Activated CD4-positive, alpha-beta T cell treated with anti-CD3 and anti-CD28 coated beads for 24 hours (primary cell): Measurements from ENCODE around the gene TFB1M.

Experiments
- DNase-seq, 2 donors: peaks; one replicate each; pipeline ENCODE4 v3.0.0-alpha.2; 2020; ENCODE audit warnings: low read depth in 2 of 2

Gene TFB1M

GRCh38 chr6:155263373-155264063, 50.8 kb downstream of the TFB1M start, which contains the start of gene CLDN20:
Gene CLDN20 (plus strand): TSS chr6:155264013. CDS start chr6:155275720, 11,707 bp downstream.
- DNase-seq, result no peak

- no peak for DNase-seq
Measured at GRCh38 chr6:155262655-155263054, 51.6 kb downstream of the TFB1M start.

GRCh38 chr6:155261111-155261900, 53.0 kb downstream of the TFB1M start:
- no peak for DNase-seq

- no peak for DNase-seq
Measured at GRCh38 chr6:155260686-155261085, 53.6 kb downstream of the TFB1M start.

- no peak for DNase-seq
Measured at GRCh38 chr6:155259897-155260296, 54.4 kb downstream of the TFB1M start.

DNA sequence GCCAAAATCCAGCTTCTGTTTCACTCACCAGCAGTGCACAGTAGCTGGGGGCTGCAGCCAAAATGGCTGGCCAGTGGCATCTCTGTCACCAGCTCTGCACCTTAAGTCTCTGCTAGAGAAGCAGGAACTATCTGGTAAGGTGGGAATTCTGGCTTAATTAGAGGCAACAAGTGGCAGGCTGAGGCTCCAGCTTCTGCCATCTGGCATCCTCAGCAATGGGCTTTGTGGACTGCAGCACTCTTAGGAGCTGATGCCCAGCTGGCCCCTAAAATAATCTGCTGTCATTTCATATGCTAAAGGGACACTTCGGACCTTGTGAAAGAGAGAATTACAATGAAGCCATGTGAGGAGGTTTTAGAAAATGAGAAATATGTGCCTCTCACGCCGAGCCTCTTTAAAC, 55.1 kb downstream of the TFB1M start:
- no peak for DNase-seq

DNA sequence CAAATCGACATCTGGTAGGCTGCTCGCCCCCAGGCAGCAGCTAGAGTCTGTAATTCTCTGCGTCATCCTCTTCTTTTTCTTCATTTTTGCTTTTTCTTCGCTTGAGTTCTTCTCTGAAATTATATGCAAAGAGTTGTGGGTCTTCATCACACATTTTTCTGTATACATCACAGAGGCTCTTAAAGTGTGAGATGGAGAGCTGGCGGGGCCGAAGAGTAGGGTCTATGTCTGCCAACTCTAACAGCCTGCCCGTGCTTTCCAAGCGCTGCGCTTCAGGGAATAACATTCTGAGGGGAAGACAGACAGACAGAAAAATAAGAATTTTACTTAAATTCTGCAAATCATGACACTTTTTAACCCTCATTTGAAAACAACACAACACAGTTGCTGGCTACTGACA, 56.5 kb downstream of the TFB1M start:
- DNase-seq, result no peak

DNA sequence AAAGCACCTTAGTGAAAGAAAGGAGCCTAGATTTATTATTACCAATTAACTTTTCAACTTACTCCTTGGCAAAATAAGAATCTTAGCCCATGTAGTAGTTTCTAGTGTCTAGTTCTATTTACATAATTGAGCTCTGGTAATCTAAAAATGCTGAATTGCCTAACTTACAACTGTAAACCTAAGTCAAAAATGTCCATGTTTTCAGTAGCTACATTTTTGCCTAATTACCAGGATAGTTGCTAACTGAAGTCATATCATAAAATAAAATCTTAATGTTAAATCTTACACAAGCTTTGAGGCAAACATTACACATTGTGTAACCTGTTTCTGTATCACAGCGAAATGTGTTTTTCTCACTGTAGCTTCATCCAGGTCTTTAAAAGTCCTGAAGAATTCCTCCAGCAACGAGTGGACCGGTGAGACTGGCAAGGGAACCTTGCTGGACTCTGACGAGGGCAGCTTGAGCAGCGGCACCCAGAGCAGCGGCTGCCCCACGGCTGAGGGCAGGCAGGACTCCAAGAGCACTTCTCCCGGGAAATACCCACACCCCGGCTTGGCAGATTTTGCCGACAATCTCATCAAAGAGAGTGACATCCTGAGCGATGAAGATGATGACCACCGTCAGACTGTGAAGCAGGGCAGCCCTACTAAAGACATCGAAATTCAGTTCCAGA, 58.0 kb downstream of the TFB1M start:
- DNase-seq, result no peak

GRCh38 chr6:155254139-155254538, 60.1 kb downstream of the TFB1M start:
- DNase-seq, result no peak

- DNase-seq, result no peak
Measured at GRCh38 chr6:155253337-155253736, 60.9 kb downstream of the TFB1M start.

DNA sequence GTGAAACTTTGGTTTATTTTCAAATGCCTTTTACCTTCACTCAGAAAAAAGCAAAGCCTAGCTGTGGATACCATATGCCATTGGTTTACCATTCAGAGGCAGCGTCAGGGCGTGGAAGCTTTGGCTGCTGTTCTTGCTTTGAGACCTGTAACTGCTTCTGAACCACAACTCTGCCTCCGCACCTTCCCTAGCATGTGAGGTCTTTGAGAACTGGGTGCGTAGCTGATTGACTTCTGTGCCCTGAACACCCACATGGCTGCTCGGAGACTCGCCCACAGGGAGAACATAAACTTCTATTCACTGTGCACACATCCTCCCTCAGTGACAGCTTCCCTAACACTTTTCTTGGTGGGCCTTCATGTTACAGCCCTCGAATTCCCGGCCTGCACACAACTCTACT, 61.7 kb downstream of the TFB1M start:
- no peak for DNase-seq

DNA sequence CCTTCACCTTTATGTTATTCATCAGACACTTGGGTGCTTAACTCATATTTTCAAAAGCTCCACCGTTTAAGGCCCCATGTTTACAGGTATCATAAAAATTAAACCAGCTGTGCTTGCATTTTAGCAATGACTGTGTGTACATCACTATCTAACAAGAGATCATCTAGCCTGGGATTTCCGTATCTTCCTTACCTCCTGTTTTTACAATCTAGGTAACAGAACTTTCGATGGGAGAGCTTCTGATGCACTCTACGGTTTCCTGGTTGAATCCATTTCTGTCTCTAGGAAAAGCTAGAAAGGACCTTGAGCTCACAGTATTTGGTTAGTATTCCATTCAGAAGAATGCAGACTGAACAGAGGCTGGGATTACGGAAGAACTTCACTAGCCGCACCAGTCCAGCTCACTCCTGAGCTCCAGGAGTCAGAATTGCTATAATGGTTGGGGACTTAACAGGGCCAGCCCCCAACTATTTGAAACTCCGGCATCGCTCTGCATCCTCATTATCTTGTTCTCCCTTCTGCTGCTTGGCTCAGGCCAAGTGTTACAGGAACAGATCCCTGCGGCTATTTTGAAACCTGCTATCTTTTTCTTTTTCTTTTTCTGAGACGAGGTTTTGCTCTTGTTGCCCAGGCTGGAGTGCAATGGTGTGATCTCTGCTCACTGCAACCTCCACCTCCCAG, 63.4 kb downstream of the TFB1M start:
- DNase-seq, result no peak

GRCh38 chr6:155248008-155249001, 66.0 kb downstream of the TFB1M start:
- no peak for DNase-seq

DNA sequence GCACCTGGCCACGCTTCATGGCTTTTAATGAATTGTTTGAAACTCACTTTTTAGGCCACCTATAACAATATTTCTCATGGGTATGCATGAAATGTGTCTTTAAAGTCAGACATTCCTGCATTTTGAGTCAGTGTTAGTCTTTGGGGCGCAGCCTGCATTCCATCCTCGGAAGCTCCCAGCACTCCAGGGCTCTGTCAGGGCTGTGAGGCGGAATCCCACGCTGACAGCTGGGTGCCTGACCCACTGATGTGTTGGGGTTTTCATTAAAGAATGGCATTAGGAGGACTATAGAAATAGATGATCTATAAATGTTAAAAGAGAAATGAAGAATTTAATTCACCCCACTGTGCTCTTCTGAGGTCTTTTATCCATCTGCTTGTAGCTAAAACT, 66.7 kb downstream of the TFB1M start:
- no peak for DNase-seq

GRCh38 chr6:155246825-155247224, 67.5 kb downstream of the TFB1M start:
- DNase-seq, result no peak

DNA sequence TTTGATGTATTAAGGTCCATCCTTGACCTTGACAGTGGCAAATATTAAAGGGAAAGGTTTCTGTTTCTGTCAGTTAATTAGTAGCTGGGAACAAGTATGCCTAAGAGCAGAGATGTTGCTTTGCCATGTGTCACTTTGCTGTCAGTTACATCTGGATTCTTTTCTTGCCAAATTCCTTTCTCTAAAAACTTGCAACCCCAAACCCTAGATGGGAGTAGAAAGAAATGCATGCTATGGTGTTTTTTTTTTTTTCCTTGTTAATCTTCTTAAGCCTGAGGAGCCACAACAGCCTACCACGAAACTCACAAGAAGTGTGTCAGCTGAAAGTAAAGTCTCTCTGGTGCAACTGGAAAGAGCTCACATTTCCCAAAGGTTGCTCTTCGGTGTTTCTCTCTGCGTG, 68.5 kb downstream of the TFB1M start:
- no peak for DNase-seq

DNA sequence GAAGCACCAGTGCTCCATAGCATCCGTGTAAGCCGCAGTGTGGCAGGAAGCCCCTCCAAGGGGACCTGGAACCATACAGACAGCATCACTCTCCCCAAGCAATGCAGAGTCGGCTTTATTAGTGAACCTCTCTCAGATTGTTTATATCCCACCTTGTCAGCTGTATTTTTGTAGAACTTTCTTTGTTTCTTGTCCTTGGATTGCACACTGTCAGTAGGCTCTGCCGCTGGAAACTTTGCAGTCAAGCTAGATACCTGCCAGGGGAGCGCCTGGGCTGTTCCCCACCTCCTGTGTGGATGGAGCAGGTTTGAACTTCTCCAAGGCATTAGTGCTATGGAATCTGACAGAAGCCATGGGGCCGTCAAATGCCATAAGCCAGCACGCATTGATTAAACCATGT, 69.1 kb downstream of the TFB1M start:
- no peak for DNase-seq

- no peak for DNase-seq
Measured at GRCh38 chr6:155244434-155244833, 69.8 kb downstream of the TFB1M start.

DNA sequence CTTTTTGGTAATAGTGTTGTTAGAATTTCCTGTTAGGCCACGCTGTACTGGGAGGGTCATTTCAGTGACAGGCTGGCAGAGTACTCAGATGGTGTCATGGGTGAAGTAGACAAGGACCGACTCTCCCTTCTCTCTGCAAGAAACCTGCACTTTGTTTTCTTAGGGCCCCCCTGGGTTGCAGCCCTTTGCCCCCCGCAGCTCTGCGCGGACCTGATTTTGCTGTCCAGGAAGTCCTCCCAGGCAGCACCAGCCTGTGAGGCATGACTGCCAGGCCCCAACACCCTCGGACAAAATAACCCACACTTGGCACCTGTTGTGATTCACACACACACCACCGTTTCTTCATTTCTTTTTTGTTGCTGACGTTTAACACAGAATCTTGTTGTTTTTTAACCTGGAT, 72.3 kb downstream of the TFB1M start:
- DNase-seq, result no peak

DNA sequence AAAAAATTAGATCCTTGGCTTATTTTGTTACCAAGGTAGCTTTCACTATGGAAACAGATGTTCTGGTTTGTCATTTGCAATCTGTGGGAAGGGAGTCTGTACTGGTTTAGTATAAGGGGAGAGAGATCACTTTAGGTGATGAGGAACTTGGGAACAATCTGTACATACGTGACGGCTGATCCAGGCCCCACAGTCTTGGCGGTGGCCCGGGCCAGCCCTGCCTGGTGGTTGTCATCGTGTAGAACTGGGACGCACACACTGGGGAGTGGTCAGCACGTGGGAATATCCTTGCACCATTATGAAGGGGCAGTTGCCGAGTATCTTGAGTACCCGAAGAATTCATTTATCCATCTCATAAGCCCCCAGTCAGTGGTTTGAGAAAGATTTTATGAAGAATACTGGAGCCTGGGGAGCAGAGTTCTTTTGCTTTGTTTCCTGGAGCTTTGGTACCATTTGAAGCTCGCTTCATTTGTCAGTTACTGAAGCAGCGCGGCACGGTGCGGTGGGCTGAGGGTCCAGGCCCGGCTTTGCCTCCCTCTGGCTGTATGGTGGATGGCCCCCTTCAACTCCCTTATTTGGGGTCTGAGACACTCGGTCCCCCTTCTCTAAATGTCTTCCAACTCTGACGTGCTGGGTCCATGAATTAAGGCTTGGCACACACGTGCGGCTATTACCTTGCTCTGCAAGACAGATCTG, 73.2 kb downstream of the TFB1M start:
- DNase-seq, result no peak
